HG02884 (cell line): ENCODE data around the gene PAGR1.
A peak's percentile ranks its signal among the peaks of the same experiment; 100 is the strongest.
"Not testable (repeated sequence)": the region's sequence is repeated elsewhere in the genome, so short reads cannot be mapped to it uniquely, and the experiment has no call there.

Experiments
- ATAC-seq: cut with Tn5 transposase; IDR thresholded peaks from one replicate; pipeline ENCODE4 v1.9.1; 2021; ENCODE audit warnings: mild to moderate bottlenecking, moderate library complexity; ENCODE audit not compliant: unreplicated experiment

The PAGR1 gene

GRCh38 chr16:29811896-29812665 is 3.9 kb upstream of the PAGR1 start, which contains the start of gene PRRT2:
Gene PRRT2, plus strand, starts transcription at chr16:29812193. Its CDS starts 862 bp downstream, at chr16:29813055.
- ATAC-seq: no peak

GRCh38 chr16:29812754-29813643 is 3.0 kb upstream of the PAGR1 start:
- ATAC-seq: no peak

GRCh38 chr16:29813644-29814562 is 2.0 kb upstream of the PAGR1 start:
- no peak for ATAC-seq

- no peak for ATAC-seq
Observed at GRCh38 chr16:29814592-29814991, 1.4 kb upstream of the PAGR1 start.

GRCh38 chr16:29815032-29815721 is 775 bp upstream of the PAGR1 start:
- no peak for ATAC-seq

GRCh38 chr16:29816694-29817441 is 916 bp downstream of the PAGR1 start:
- peak; percentile 7 for ATAC-seq

- no peak for ATAC-seq
Observed at GRCh38 chr16:29818082-29818481, 2.1 kb downstream of the PAGR1 start.

- no peak for ATAC-seq
Observed at GRCh38 chr16:29819506-29819905, 3.6 kb downstream of the PAGR1 start.

- no peak for ATAC-seq
Observed at GRCh38 chr16:29820271-29820701, 4.3 kb downstream of the PAGR1 start, which contains the start of gene MVP. Gene MVP, plus strand, starts transcription at chr16:29820462. Its CDS starts 10,088 bp downstream, at chr16:29830550.

- ATAC-seq: no peak
Observed at GRCh38 chr16:29820730-29821642, 5.0 kb downstream of the PAGR1 start.

GRCh38 chr16:29821643-29822115 is 5.7 kb downstream of the PAGR1 start:
- ATAC-seq: no peak

- no peak for ATAC-seq
Observed at GRCh38 chr16:29824589-29825144, 8.7 kb downstream of the PAGR1 start.

- ATAC-seq: no peak
Observed at GRCh38 chr16:29825145-29826044, 9.4 kb downstream of the PAGR1 start.

GRCh38 chr16:29826342-29826695 is 10.4 kb downstream of the PAGR1 start:
- ATAC-seq: no peak

- no peak for ATAC-seq
Observed at GRCh38 chr16:29830774-29831173, 14.8 kb downstream of the PAGR1 start.

- no peak for ATAC-seq
Observed at GRCh38 chr16:29831490-29831889, 15.5 kb downstream of the PAGR1 start.

- ATAC-seq: not testable (repeated sequence)
Observed at GRCh38 chr16:29833219-29833618, 17.3 kb downstream of the PAGR1 start.
